Breast epithelium (tissue), 3 donors: Measurements from ENCODE around the gene NR1I3.

Source experiments
- POLR2A ChIP-seq: fragments of 450-650 bp; IDR thresholded peaks from one replicate; pipeline ENCODE4 v1.6.1; 2016; ENCODE audit warnings: antibody characterized with exemption, mild to moderate bottlenecking, moderate library complexity
- TF ChIP-seq, protein P1 (sequence below), 3 donors: fragments of 450-650 bp; IDR thresholded peaks; one replicate each; pipeline ENCODE4 v1.5.1; 2016 to 2017; ENCODE audit warnings: antibody characterized with exemption in 3 of 3, mild to moderate bottlenecking in 3 of 3, moderate library complexity in 3 of 3

GRCh38 chr1:161225534-161226319 lies 12.3 kb downstream of the NR1I3 start, which contains the start of gene TOMM40L:
- TF ChIP-seq, protein P1, sequence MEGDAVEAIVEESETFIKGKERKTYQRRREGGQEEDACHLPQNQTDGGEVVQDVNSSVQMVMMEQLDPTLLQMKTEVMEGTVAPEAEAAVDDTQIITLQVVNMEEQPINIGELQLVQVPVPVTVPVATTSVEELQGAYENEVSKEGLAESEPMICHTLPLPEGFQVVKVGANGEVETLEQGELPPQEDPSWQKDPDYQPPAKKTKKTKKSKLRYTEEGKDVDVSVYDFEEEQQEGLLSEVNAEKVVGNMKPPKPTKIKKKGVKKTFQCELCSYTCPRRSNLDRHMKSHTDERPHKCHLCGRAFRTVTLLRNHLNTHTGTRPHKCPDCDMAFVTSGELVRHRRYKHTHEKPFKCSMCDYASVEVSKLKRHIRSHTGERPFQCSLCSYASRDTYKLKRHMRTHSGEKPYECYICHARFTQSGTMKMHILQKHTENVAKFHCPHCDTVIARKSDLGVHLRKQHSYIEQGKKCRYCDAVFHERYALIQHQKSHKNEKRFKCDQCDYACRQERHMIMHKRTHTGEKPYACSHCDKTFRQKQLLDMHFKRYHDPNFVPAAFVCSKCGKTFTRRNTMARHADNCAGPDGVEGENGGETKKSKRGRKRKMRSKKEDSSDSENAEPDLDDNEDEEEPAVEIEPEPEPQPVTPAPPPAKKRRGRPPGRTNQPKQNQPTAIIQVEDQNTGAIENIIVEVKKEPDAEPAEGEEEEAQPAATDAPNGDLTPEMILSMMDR (IDR thresholded peaks at IDR 0.05) = peak in 2 of 3 donors; percentile 35 to 50
- TF ChIP-seq POLR2A = no peak
